ENCODE results near the gene MRPS23.

Gene MRPS23

GRCh38 chr17:57833179-57833939, 16.5 kb downstream of the MRPS23 start (continued):
- TF ChIP-seq, protein P1, sequence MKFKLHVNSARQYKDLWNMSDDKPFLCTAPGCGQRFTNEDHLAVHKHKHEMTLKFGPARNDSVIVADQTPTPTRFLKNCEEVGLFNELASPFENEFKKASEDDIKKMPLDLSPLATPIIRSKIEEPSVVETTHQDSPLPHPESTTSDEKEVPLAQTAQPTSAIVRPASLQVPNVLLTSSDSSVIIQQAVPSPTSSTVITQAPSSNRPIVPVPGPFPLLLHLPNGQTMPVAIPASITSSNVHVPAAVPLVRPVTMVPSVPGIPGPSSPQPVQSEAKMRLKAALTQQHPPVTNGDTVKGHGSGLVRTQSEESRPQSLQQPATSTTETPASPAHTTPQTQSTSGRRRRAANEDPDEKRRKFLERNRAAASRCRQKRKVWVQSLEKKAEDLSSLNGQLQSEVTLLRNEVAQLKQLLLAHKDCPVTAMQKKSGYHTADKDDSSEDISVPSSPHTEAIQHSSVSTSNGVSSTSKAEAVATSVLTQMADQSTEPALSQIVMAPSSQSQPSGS (tag by site-specific recombination; IDR thresholded peaks at IDR 0.05; ENCODE audit: low read depth), result no peak
- TF ChIP-seq ZNF501 (tag by site-specific recombination; IDR thresholded peaks at IDR 0.05), result 0 out of 2 replicates have a peak, but pooled peaks have one; percentile 33
- no peak for TF ChIP-seq ZNF571 (tag by site-specific recombination; IDR thresholded peaks at IDR 0.05)
- TF ChIP-seq ZNF555 (tag by site-specific recombination; conservative IDR thresholded peaks at IDR 0.05), result no peak

DNA sequence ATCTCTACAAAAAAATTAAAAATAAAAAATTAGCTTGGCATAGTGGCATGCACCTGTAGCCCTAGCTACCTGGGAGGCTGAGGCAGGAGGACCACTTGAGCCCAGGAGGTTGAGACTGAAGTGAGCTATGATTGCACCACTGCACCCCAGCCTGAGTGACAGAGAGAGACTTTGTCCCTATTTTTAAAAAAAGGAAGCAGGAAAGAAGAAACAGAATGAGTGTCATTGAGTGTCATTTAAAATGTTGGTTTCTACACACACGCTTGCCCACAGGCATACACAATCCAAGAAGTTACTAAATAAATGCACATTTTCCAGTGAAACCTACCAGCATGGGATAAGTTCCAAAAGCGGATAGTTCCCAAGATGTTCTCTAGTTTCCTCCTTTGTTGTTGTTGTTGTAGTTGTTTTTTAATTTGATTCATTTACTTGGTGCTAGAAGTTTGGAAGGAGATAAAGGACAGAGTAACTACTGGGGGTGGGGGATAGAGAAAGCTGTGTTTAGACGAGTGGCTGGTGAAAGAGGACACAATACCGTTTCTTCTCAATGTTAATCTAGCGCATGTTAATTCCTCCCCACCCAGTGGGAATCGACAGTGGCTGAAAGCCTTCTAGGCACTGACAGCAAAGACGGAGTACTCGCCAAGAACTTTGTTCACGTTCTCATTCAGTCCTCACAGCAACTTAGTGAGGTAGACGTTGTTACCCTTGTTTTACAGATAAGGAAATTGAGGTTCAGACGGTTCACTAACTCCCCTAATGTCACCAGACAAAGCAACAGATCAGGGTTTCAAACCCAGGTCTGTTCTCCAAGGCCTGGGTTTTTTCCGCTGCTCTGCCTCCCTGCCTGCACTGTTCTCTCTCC, 17.3 kb downstream of the MRPS23 start:
- H3K9me3 ChIP-seq (ENCODE audit: control insufficient read depth, insufficient read depth, low read depth, low read length), result no peaks in the 10 kb centered on the region
- peak overlapping the region; percentile 4; the same call in 1 of the 2 replicates for H3K27ac ChIP-seq (ENCODE audit: extremely low read depth, low read depth, low read length)
- ChIA-PET CTCF (interaction anchor here (0.6 to 5.6 kb wide), 70 partner anchors 9 to 1197 kb away, joined by 3 to 77 read pairs (median 5); partner anchors contain the start of genes CCDC182 and MRPS23), POLR2A (interaction anchor here (1.0 kb wide), 1 partner anchor 17 kb away, joined by 5 read pairs; the partner anchor contains the start of gene MRPS23)
- no peaks in the 10 kb centered on the region; the same call in 1 of the 2 replicates for H3K4me1 ChIP-seq (ENCODE audit: control insufficient read depth, insufficient read depth, low read length)
- peaks cover 6% of the 10 kb centered on the region in 2 experiments; a peak in 2 of 3 replicates for H3K36me3 ChIP-seq (ENCODE audit: control insufficient read depth in 2 of 2, insufficient read depth in 1 of 2, low read length in 2 of 2)
- no peak overlapping the region for H3K4me3 ChIP-seq (ENCODE audit: low read depth, low read length)
- TF ChIP-seq, protein P2, sequence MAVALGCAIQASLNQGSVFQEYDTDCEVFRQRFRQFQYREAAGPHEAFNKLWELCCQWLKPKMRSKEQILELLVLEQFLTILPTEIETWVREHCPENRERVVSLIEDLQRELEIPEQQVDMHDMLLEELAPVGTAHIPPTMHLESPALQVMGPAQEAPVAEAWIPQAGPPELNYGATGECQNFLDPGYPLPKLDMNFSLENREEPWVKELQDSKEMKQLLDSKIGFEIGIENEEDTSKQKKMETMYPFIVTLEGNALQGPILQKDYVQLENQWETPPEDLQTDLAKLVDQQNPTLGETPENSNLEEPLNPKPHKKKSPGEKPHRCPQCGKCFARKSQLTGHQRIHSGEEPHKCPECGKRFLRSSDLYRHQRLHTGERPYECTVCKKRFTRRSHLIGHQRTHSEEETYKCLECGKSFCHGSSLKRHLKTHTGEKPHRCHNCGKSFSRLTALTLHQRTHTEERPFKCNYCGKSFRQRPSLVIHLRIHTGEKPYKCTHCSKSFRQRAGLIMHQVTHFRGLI (tag by site-specific recombination; IDR thresholded peaks at IDR 0.05), result no peak
- no peak for TF ChIP-seq ZNF2 (tag by site-specific recombination; IDR thresholded peaks at IDR 0.05)
- no peak for TF ChIP-seq ZNF138 (tag by site-specific recombination; IDR thresholded peaks at IDR 0.05; ENCODE audit: borderline replicate concordance)
- TF ChIP-seq, protein P3, sequence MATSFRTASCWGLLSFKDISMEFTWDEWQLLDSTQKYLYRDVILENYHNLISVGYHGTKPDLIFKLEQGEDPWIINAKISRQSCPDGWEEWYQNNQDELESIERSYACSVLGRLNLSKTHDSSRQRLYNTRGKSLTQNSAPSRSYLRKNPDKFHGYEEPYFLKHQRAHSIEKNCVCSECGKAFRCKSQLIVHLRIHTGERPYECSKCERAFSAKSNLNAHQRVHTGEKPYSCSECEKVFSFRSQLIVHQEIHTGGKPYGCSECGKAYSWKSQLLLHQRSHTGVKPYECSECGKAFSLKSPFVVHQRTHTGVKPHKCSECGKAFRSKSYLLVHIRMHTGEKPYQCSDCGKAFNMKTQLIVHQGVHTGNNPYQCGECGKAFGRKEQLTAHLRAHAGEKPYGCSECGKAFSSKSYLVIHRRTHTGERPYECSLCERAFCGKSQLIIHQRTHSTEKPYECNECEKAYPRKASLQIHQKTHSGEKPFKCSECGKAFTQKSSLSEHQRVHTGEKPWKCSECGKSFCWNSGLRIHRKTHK (tag by site-specific recombination; IDR thresholded peaks at IDR 0.05), result no peak
- 0 out of 2 replicates have a peak, but pooled peaks have one; percentile 9 for TF ChIP-seq SCRT2 (tag by site-specific recombination; IDR thresholded peaks at IDR 0.05)
- TF ChIP-seq, protein P4, sequence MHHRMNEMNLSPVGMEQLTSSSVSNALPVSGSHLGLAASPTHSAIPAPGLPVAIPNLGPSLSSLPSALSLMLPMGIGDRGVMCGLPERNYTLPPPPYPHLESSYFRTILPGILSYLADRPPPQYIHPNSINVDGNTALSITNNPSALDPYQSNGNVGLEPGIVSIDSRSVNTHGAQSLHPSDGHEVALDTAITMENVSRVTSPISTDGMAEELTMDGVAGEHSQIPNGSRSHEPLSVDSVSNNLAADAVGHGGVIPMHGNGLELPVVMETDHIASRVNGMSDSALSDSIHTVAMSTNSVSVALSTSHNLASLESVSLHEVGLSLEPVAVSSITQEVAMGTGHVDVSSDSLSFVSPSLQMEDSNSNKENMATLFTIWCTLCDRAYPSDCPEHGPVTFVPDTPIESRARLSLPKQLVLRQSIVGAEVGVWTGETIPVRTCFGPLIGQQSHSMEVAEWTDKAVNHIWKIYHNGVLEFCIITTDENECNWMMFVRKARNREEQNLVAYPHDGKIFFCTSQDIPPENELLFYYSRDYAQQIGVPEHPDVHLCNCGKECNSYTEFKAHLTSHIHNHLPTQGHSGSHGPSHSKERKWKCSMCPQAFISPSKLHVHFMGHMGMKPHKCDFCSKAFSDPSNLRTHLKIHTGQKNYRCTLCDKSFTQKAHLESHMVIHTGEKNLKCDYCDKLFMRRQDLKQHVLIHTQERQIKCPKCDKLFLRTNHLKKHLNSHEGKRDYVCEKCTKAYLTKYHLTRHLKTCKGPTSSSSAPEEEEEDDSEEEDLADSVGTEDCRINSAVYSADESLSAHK (tag by site-specific recombination; IDR thresholded peaks at IDR 0.05), result peak; percentile 56; the same call in 1 of the 2 replicates

DNA sequence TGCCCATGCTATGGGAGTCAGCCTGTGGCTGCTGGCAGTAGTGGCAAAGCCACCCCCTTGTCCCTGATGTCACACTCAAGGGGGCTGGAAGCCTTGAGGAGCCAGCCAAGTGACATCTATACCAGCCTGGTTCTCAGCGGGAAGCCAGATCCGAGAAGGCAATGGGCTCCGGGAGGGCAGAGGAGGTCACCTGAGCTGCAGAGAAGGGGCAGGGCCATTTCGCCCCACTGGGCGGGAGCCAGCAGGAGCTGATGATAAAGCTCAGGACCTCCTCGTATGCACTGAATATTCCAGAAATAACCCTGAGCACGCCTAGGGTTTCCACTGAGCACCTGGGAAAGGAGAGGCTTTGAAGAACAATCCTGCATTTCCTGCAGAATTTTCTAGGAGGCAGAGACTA, 19.0 kb downstream of the MRPS23 start:
- H3K36me3 ChIP-seq (ENCODE audit: control insufficient read depth in 2 of 2, insufficient read depth in 1 of 2, low read length in 2 of 2), result no peaks in the 10 kb centered on the region
- ChIA-PET CTCF (interaction anchor here (0.5 to 1.5 kb wide), 5 partner anchors 13 to 702 kb away, joined by 3 to 4 read pairs (median 3); no protein-coding TSS in a partner anchor), POLR2A (no interaction called here)
- peak; percentile 20; the same call in 1 of the 2 replicates for TF ChIP-seq GLIS1 (tag by site-specific recombination; IDR thresholded peaks at IDR 0.05)
- TF ChIP-seq ZNF394 (tag by site-specific recombination; IDR thresholded peaks at IDR 0.05; ENCODE audit: borderline replicate concordance), result no peak
- no peak for TF ChIP-seq ZNF311 (tag by site-specific recombination; IDR thresholded peaks at IDR 0.05; ENCODE audit: borderline replicate concordance)
- TF ChIP-seq ZIC2 (tag by site-specific recombination; IDR thresholded peaks at IDR 0.05), result peak; percentile 77
- no peaks in the 10 kb centered on the region; the same call in 1 of the 2 replicates for H3K4me1 ChIP-seq (ENCODE audit: control insufficient read depth, insufficient read depth, low read length)
- H3K4me3 ChIP-seq (ENCODE audit: low read depth, low read length), result no peak overlapping the region
- no peak overlapping the region for H3K27ac ChIP-seq (ENCODE audit: extremely low read depth, low read depth, low read length)
- H3K9me3 ChIP-seq (ENCODE audit: control insufficient read depth, insufficient read depth, low read depth, low read length), result no peaks in the 10 kb centered on the region
